ES-I3 (cell line): Measurements from ENCODE around the gene RNF123.
"Not testable (repeated sequence)": the region's sequence is repeated elsewhere in the genome, so short reads cannot be mapped to it uniquely, and the experiment has no call there.

Experiments
- H3K36me3 ChIP-seq: 2 replicates; pipeline ENCODE4 v1.6.1; 2013; ENCODE audit warnings: mild to moderate bottlenecking, low read length, control low read depth, moderate library complexity; ENCODE audit not compliant: insufficient read depth
- H3K4me1 ChIP-seq: 2 replicates; pipeline ENCODE4 v1.6.1; 2013; ENCODE audit warnings: mild to moderate bottlenecking, control low read depth, low read length; ENCODE audit not compliant: insufficient read depth
- H3K9ac ChIP-seq: 2 replicates; pipeline ENCODE4 v1.6.1; 2013; ENCODE audit warnings: low read depth, mild to moderate bottlenecking, low read length, moderate library complexity
- H3K9me3 ChIP-seq: 2 replicates; pipeline ENCODE4 v1.6.1; 2013; ENCODE audit warnings: mild to moderate bottlenecking, low read length, moderate library complexity; ENCODE audit not compliant: control insufficient read depth, insufficient read depth

The RNF123 gene

GRCh38 chr3:49695350-49696015 lies 6.1 kb downstream of the RNF123 start:
- not testable (repeated sequence) for H3K9me3 ChIP-seq, H3K4me1 ChIP-seq, H3K36me3 ChIP-seq, H3K9ac ChIP-seq

- H3K4me1 ChIP-seq: 0 out of 2 replicates have a peak, but pooled peaks cover 5% of the 10 kb centered on the region
- no peaks in the 10 kb centered on the region for H3K36me3 ChIP-seq
- H3K9ac ChIP-seq: no peak overlapping the region
- H3K9me3 ChIP-seq: no peaks in the 10 kb centered on the region
Measured at GRCh38 chr3:49699281-49699979, 10.1 kb downstream of the RNF123 start.

- no peaks in the 10 kb centered on the region for H3K9me3 ChIP-seq
- H3K36me3 ChIP-seq: no peaks in the 10 kb centered on the region; the same call in 1 of the 2 replicates
- H3K9ac ChIP-seq: no peak overlapping the region
- 0 out of 2 replicates have a peak, but pooled peaks cover 5% of the 10 kb centered on the region for H3K4me1 ChIP-seq
Measured at GRCh38 chr3:49700014-49700413, 10.7 kb downstream of the RNF123 start.

- H3K4me1 ChIP-seq: 0 out of 2 replicates have a peak, but pooled peaks cover 5% of the 10 kb centered on the region
- H3K9ac ChIP-seq: no peak overlapping the region
- no peaks in the 10 kb centered on the region; the same call in 1 of the 2 replicates for H3K36me3 ChIP-seq
- no peaks in the 10 kb centered on the region for H3K9me3 ChIP-seq
Measured at GRCh38 chr3:49700453-49701128, 11.2 kb downstream of the RNF123 start.

- no peak overlapping the region for H3K9ac ChIP-seq
- 0 out of 2 replicates have a peak, but pooled peaks cover 5% of the 10 kb centered on the region for H3K4me1 ChIP-seq
- H3K36me3 ChIP-seq: no peaks in the 10 kb centered on the region; the same call in 1 of the 2 replicates
- H3K9me3 ChIP-seq: no peaks in the 10 kb centered on the region
Measured at GRCh38 chr3:49701388-49702077, 12.2 kb downstream of the RNF123 start.

GRCh38 chr3:49702672-49703071 lies 13.3 kb downstream of the RNF123 start:
- Histone ChIP-seq H3K9me3 (no peaks in the 10 kb centered on the region), H3K4me1 (0 out of 2 replicates have a peak, but pooled peaks cover 5% of the 10 kb centered on the region), H3K9ac (no peak overlapping the region), H3K36me3 (no peaks in the 10 kb centered on the region; the same call in 1 of the 2 replicates)

- Histone ChIP-seq H3K36me3 (no peaks in the 10 kb centered on the region; the same call in 1 of the 2 replicates), H3K9ac (no peak overlapping the region), H3K9me3 (no peaks in the 10 kb centered on the region), H3K4me1 (0 out of 2 replicates have a peak, but pooled peaks cover 5% of the 10 kb centered on the region)
Measured at GRCh38 chr3:49703443-49703927, 14.1 kb downstream of the RNF123 start.

GRCh38 chr3:49703956-49704355 lies 14.6 kb downstream of the RNF123 start:
- Histone ChIP-seq H3K9me3 (no peaks in the 10 kb centered on the region), H3K36me3 (no peaks in the 10 kb centered on the region; the same call in 1 of the 2 replicates), H3K4me1 (0 out of 2 replicates have a peak, but pooled peaks cover 5% of the 10 kb centered on the region), H3K9ac (no peak overlapping the region)

- Histone ChIP-seq H3K4me1 (0 out of 2 replicates have a peak, but pooled peaks cover 5% of the 10 kb centered on the region), H3K9ac (no peak overlapping the region), H3K36me3 (no peaks in the 10 kb centered on the region; the same call in 1 of the 2 replicates), H3K9me3 (no peaks in the 10 kb centered on the region)
Measured at GRCh38 chr3:49704629-49705028, 15.3 kb downstream of the RNF123 start.

GRCh38 chr3:49705390-49705960 lies 16.1 kb downstream of the RNF123 start:
- Histone ChIP-seq H3K9ac (no peak overlapping the region), H3K4me1 (0 out of 2 replicates have a peak, but pooled peaks cover 5% of the 10 kb centered on the region), H3K9me3 (no peaks in the 10 kb centered on the region), H3K36me3 (peaks cover under 1% of the 10 kb centered on the region; the same call in 1 of the 2 replicates)

GRCh38 chr3:49706456-49707112 lies 17.2 kb downstream of the RNF123 start:
- Histone ChIP-seq H3K36me3 (peaks cover 2% of the 10 kb centered on the region; the same call in 1 of the 2 replicates), H3K4me1 (no peaks in the 10 kb centered on the region)

GRCh38 chr3:49707113-49707480 lies 17.7 kb downstream of the RNF123 start:
- Histone ChIP-seq H3K36me3 (peaks cover 2% of the 10 kb centered on the region; the same call in 1 of the 2 replicates), H3K9me3 (no peaks in the 10 kb centered on the region), H3K4me1 (no peaks in the 10 kb centered on the region), H3K9ac (no peak overlapping the region)

More at GRCh38 chr3:49706456-49707112, 17.2 kb downstream of the RNF123 start:
- no peaks in the 10 kb centered on the region for H3K9me3 ChIP-seq
- no peak overlapping the region for H3K9ac ChIP-seq

GRCh38 chr3:49709852-49710251 lies 20.5 kb downstream of the RNF123 start:
- H3K9me3 ChIP-seq: no peaks in the 10 kb centered on the region
- no peak overlapping the region for H3K9ac ChIP-seq
- H3K4me1 ChIP-seq: no peaks in the 10 kb centered on the region
- peaks cover 2% of the 10 kb centered on the region; the same call in 1 of the 2 replicates for H3K36me3 ChIP-seq
